NB4 (cell line): ENCODE data around the gene PPP1R9A.

Source experiments
- CTCF ChIP-seq: IDR thresholded peaks from one replicate; pipeline ENCODE4 v1.5.1; 2012; ENCODE audit warnings: low read depth, low read length
- MAX ChIP-seq: IDR thresholded peaks from 2 replicates; pipeline ENCODE4 v1.6.1; 2011; ENCODE audit warnings: low read depth, low read length

GRCh38 chr7:95041031-95041430 lies 133.6 kb downstream of the PPP1R9A start:
- no peak for TF ChIP-seq CTCF
- no peak for TF ChIP-seq MAX
